HCT116 (cell line): Measurements from ENCODE around the gene PEDS1.

Experiments
- CEBPB ChIP-seq: IDR thresholded peaks from 2 replicates; pipeline ENCODE4 v1.6.1; 2012; ENCODE audit warnings: low read depth
- EGR1 ChIP-seq: IDR thresholded peaks from 2 replicates; pipeline ENCODE4 v1.6.1; 2012; ENCODE audit warnings: low read depth
- EZH2 ChIP-seq: fragments of 200-600 bp; sonication (generic); IDR thresholded peaks from 2 replicates; pipeline ENCODE4 v1.6.1; 2017; ENCODE audit warnings: antibody characterized with exemption, mixed run types
- EZH2phosphoT487 ChIP-seq: fragments of 200-600 bp; IDR thresholded peaks from 2 replicates; pipeline ENCODE4 v1.6.1; 2018; ENCODE audit warnings: antibody characterized with exemption, borderline replicate concordance
- POLR2A ChIP-seq: IDR thresholded peaks from 2 replicates; pipeline ENCODE4 v1.7.0; 2011; ENCODE audit warnings: borderline replicate concordance; ENCODE audit not compliant: insufficient read depth, insufficient read length; ENCODE audit errors: extremely low read depth
- POLR2AphosphoS5 ChIP-seq: IDR thresholded peaks from 2 replicates; pipeline ENCODE4 v1.6.1; 2011; ENCODE audit warnings: mild to moderate bottlenecking, low read depth, low read length, moderate library complexity
- RAD21 ChIP-seq: IDR thresholded peaks from 2 replicates; pipeline ENCODE4 v1.6.1; 2012; ENCODE audit warnings: low read depth, mild to moderate bottlenecking
- YY1 ChIP-seq: IDR thresholded peaks from 2 replicates; pipeline ENCODE4 v1.6.1; 2011; ENCODE audit warnings: low read length, low read depth, moderate library complexity, mild to moderate bottlenecking; ENCODE audit not compliant: insufficient replicate concordance; ENCODE audit errors: extremely low read depth
- ZNF274 ChIP-seq: fragments of 200-500 bp; sonication (Bioruptor generic); IDR thresholded peaks from 2 replicates; pipeline ENCODE4 v1.6.1; 2014; ENCODE audit warnings: mild to moderate bottlenecking, low read depth, low read length, inconsistent platforms
- TF ChIP-seq, protein P1 (sequence below), 3 experiments: fragments of 200-600 bp in 1 of 3; sonication (generic) in 1 of 3; IDR thresholded peaks in 2 of 3; conservative IDR thresholded peaks in 1 of 3; 2 replicates each; pipeline ENCODE4 v1.5.1; 2012 to 2017; ENCODE audit warnings: low read depth in 2 of 3, low read length in 2 of 3, antibody characterized with exemption in 1 of 3, borderline replicate concordance in 1 of 3, control low read depth in 1 of 3, mild to moderate bottlenecking in 1 of 3, mixed read lengths in 1 of 3, mixed run types in 1 of 3, moderate library complexity in 1 of 3; ENCODE audit not compliant: insufficient read depth in 1 of 3
- TF ChIP-seq, protein P2 (sequence below): IDR thresholded peaks from 2 replicates; pipeline ENCODE4 v1.6.1; 2011; ENCODE audit warnings: mild to moderate bottlenecking, low read length, moderate library complexity; ENCODE audit not compliant: insufficient replicate concordance; ENCODE audit errors: extremely low read depth
- TF ChIP-seq, protein P3 (sequence below): IDR thresholded peaks from 2 replicates; pipeline ENCODE4 v1.6.1; 2012; ENCODE audit warnings: low read depth

DNA sequence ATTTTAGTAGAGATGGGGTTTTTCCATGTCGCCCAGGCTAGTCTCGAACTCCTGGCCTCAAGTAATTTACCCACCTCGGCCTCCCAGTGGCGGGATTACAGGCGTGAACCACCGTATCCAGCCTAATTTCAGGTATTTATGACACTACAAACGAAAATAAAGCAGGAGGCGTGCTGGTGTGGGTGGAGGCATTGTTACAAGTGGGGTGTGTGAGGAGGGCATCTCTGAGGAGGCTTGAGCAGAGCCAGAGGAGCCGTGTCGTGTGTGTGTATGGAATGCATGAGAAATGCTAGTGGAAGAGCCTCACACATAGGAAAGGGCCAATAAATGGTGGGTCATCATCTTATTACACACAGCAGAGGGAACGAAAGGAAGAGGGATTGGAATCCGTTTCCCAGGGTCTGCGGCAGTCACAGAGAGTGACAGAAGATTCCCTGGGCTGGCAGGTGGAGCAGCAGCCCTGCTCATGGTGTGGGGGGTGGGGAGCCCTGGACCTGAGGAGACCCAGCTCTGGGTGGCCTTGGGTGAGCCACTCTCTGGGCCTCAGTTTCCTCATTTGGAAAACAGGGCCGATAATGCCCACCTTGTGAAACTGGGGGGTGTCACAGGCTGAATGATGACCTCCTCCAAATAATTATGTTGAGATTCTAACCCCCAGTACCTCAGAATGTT is 17.2 kb upstream of the PEDS1 start:
- TF ChIP-seq, protein P1, sequence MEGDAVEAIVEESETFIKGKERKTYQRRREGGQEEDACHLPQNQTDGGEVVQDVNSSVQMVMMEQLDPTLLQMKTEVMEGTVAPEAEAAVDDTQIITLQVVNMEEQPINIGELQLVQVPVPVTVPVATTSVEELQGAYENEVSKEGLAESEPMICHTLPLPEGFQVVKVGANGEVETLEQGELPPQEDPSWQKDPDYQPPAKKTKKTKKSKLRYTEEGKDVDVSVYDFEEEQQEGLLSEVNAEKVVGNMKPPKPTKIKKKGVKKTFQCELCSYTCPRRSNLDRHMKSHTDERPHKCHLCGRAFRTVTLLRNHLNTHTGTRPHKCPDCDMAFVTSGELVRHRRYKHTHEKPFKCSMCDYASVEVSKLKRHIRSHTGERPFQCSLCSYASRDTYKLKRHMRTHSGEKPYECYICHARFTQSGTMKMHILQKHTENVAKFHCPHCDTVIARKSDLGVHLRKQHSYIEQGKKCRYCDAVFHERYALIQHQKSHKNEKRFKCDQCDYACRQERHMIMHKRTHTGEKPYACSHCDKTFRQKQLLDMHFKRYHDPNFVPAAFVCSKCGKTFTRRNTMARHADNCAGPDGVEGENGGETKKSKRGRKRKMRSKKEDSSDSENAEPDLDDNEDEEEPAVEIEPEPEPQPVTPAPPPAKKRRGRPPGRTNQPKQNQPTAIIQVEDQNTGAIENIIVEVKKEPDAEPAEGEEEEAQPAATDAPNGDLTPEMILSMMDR (IDR thresholded peaks at IDR 0.05 in 2 of 3, conservative IDR thresholded peaks at IDR 0.05 in 1 of 3; ENCODE audit: borderline replicate concordance in 1 of 3, insufficient read depth in 1 of 3, low read depth in 2 of 3, low read length in 2 of 3) = no peak
- no peak for TF ChIP-seq POLR2A
- TF ChIP-seq POLR2AphosphoS5 = no peak
- TF ChIP-seq CEBPB = no peak
- no peak for TF ChIP-seq EZH2
- no peak for TF ChIP-seq YY1
- TF ChIP-seq, protein P2, sequence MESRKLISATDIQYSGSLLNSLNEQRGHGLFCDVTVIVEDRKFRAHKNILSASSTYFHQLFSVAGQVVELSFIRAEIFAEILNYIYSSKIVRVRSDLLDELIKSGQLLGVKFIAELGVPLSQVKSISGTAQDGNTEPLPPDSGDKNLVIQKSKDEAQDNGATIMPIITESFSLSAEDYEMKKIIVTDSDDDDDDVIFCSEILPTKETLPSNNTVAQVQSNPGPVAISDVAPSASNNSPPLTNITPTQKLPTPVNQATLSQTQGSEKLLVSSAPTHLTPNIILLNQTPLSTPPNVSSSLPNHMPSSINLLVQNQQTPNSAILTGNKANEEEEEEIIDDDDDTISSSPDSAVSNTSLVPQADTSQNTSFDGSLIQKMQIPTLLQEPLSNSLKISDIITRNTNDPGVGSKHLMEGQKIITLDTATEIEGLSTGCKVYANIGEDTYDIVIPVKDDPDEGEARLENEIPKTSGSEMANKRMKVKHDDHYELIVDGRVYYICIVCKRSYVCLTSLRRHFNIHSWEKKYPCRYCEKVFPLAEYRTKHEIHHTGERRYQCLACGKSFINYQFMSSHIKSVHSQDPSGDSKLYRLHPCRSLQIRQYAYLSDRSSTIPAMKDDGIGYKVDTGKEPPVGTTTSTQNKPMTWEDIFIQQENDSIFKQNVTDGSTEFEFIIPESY = no peak
- TF ChIP-seq EGR1 = no peak
- TF ChIP-seq ZNF274 = no peak
- TF ChIP-seq RAD21 = no peak
- no peak for TF ChIP-seq EZH2phosphoT487
- TF ChIP-seq, protein P3, sequence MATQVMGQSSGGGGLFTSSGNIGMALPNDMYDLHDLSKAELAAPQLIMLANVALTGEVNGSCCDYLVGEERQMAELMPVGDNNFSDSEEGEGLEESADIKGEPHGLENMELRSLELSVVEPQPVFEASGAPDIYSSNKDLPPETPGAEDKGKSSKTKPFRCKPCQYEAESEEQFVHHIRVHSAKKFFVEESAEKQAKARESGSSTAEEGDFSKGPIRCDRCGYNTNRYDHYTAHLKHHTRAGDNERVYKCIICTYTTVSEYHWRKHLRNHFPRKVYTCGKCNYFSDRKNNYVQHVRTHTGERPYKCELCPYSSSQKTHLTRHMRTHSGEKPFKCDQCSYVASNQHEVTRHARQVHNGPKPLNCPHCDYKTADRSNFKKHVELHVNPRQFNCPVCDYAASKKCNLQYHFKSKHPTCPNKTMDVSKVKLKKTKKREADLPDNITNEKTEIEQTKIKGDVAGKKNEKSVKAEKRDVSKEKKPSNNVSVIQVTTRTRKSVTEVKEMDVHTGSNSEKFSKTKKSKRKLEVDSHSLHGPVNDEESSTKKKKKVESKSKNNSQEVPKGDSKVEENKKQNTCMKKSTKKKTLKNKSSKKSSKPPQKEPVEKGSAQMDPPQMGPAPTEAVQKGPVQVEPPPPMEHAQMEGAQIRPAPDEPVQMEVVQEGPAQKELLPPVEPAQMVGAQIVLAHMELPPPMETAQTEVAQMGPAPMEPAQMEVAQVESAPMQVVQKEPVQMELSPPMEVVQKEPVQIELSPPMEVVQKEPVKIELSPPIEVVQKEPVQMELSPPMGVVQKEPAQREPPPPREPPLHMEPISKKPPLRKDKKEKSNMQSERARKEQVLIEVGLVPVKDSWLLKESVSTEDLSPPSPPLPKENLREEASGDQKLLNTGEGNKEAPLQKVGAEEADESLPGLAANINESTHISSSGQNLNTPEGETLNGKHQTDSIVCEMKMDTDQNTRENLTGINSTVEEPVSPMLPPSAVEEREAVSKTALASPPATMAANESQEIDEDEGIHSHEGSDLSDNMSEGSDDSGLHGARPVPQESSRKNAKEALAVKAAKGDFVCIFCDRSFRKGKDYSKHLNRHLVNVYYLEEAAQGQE = no peak
